Endodermal cell (in vitro differentiated cells): ENCODE results near the gene EPAS1. TPM values are rescaled to one million over a fixed set of nuclear protein-coding genes. Genes with fewer than 3 reads are reported as not detected.

Experiments
- DNase-seq: peaks from one replicate; pipeline ENCODE4 v3.0.0-alpha.2; 2017
- H3K27ac ChIP-seq: 2 replicates; pipeline ENCODE4 v1.5.1; 2013; ENCODE audit warnings: mild to moderate bottlenecking, low read depth, low read length, moderate library complexity
- H3K27me3 ChIP-seq: 2 replicates; pipeline ENCODE4 v1.6.1; 2013; ENCODE audit warnings: mild to moderate bottlenecking, low read length, moderate library complexity; ENCODE audit not compliant: insufficient read depth, control insufficient read depth, poor library complexity, severe bottlenecking
- H3K36me3 ChIP-seq: 2 replicates; pipeline ENCODE4 v1.7.0; 2013; ENCODE audit warnings: mild to moderate bottlenecking, low read length, moderate library complexity; ENCODE audit not compliant: control insufficient read depth, insufficient read depth
- H3K4me1 ChIP-seq: one replicate; pipeline ENCODE4 v1.7.0; 2013; ENCODE audit warnings: low read length; ENCODE audit not compliant: control insufficient read depth, insufficient read depth
- H3K4me3 ChIP-seq: 2 replicates; pipeline ENCODE4 v1.5.1; 2013; ENCODE audit warnings: mild to moderate bottlenecking, low read length, moderate library complexity
- H3K9ac ChIP-seq: 2 replicates; pipeline ENCODE4 v1.6.1; 2013; ENCODE audit warnings: mild to moderate bottlenecking, low read length, moderate library complexity; ENCODE audit not compliant: poor library complexity, severe bottlenecking; ENCODE audit errors: extremely low read depth
- H3K9me3 ChIP-seq: 2 replicates; pipeline ENCODE4 v1.6.1; 2013; ENCODE audit warnings: mild to moderate bottlenecking, low read length, moderate library complexity; ENCODE audit not compliant: control insufficient read depth
- H3K27ac Mint-ChIP-seq: 2 replicates; pipeline ENCODE4 v1.8.0; 2020; ENCODE audit warnings: mixed read lengths
- H3K27me3 Mint-ChIP-seq: 2 replicates; pipeline ENCODE4 v1.8.0; 2021; ENCODE audit warnings: mild to moderate bottlenecking, mixed read lengths; ENCODE audit not compliant: insufficient read depth
- H3K36me3 Mint-ChIP-seq: 2 replicates; pipeline ENCODE4 v1.8.0; 2020; ENCODE audit warnings: low read depth, mixed read lengths
- H3K4me1 Mint-ChIP-seq: 2 replicates; pipeline ENCODE4 v1.8.0; 2020; ENCODE audit warnings: mixed read lengths
- H3K4me3 Mint-ChIP-seq: 2 replicates; pipeline ENCODE4 v1.8.0; 2020; ENCODE audit warnings: mild to moderate bottlenecking, moderate library complexity, mixed read lengths
- H3K9me3 Mint-ChIP-seq: 2 replicates; pipeline ENCODE4 v1.8.0; 2020; ENCODE audit warnings: mild to moderate bottlenecking, mixed read lengths
- CTCF ChIP-seq: fragments of 200-600 bp; sonication (generic); conservative IDR thresholded peaks from 2 replicates; pipeline ENCODE4 v1.5.0; 2021; ENCODE audit warnings: antibody characterized with exemption, mild to moderate bottlenecking
- WGBS, 2 experiments: methylation state at CpG; one replicate each; pipeline versions ENCODE4 v1.1.5 to v1.1.7; 2013; ENCODE audit warnings: missing lambda C conversion rate in 2 of 2, mixed read lengths in 1 of 2; ENCODE audit not compliant: insufficient coverage in 1 of 2, insufficient read length in 1 of 2; 5-methylcytosine and 5-hydroxymethylcytosine counted together
- total RNA-seq, 2 donors: library from RNA; stranded (reverse); fragmentation: NEBNext Ultra II Directional in 1 of 2; extraction: Animal tissue kit (Norgen Biotek cat#: 25700) in 1 of 2; gene quantifications; 2 replicates in 1 of 2; 3 replicates in 1 of 2; pipeline ENCODE4 v1.2.1, GENCODE V29; 2021

Gene EPAS1
- total RNA-seq, 2 donors from 2014 or later, result 1.2 to 1.9 TPM

- H3K4me1 ChIP-seq, result no peaks in the 10 kb centered on the region
- peaks cover 22% of the 10 kb centered on the region for H3K9me3 ChIP-seq
- H3K27ac ChIP-seq, result no peak overlapping the region
- H3K36me3 ChIP-seq, result no peaks in the 10 kb centered on the region
- Mint-ChIP-seq H3K36me3 (no peaks in the 10 kb centered on the region), H3K4me1 (no peaks in the 10 kb centered on the region), H3K27ac (no peak overlapping the region), H3K4me3 (no peak overlapping the region), H3K9me3 (peaks cover 27% of the 10 kb centered on the region), H3K27me3 (no peaks in the 10 kb centered on the region)
- DNase-seq, result no peak
- H3K9ac ChIP-seq, result no peak overlapping the region
- no peaks in the 10 kb centered on the region for H3K27me3 ChIP-seq
- no peak for TF ChIP-seq CTCF
- H3K4me3 ChIP-seq, result no peak overlapping the region
Observed at GRCh38 chr2:46413631-46414030, 116.4 kb downstream of the EPAS1 start.

- 91 to 100% methylated on average over 1 of the region's 1 CpG for WGBS, 2 experiments
- Mint-ChIP-seq H3K36me3 (no peaks in the 10 kb centered on the region), H3K4me3 (no peak overlapping the region), H3K27ac (no peak overlapping the region), H3K9me3 (peaks cover 38% of the 10 kb centered on the region), H3K4me1 (no peaks in the 10 kb centered on the region), H3K27me3 (no peaks in the 10 kb centered on the region)
- H3K27ac ChIP-seq, result no peak overlapping the region
- H3K4me1 ChIP-seq, result no peaks in the 10 kb centered on the region
- H3K27me3 ChIP-seq, result no peaks in the 10 kb centered on the region
- TF ChIP-seq CTCF, result no peak
- peaks cover 22% of the 10 kb centered on the region for H3K9me3 ChIP-seq
- H3K36me3 ChIP-seq, result no peaks in the 10 kb centered on the region
- no peak overlapping the region for H3K9ac ChIP-seq
- H3K4me3 ChIP-seq, result no peak overlapping the region
- no peak for DNase-seq
Observed at GRCh38 chr2:46414701-46415100, 117.5 kb downstream of the EPAS1 start.

GRCh38 chr2:46416280-46416679, 119.1 kb downstream of the EPAS1 start:
- H3K27ac Mint-ChIP-seq, result no peak overlapping the region

More at GRCh38 chr2:46416280-46416679, 119.1 kb downstream of the EPAS1 start:
- Histone ChIP-seq H3K27ac (no peak overlapping the region), H3K4me1 (no peaks in the 10 kb centered on the region), H3K27me3 (no peaks in the 10 kb centered on the region), H3K4me3 (no peak overlapping the region), H3K9me3 (peaks cover 24% of the 10 kb centered on the region), H3K36me3 (no peaks in the 10 kb centered on the region), H3K9ac (no peak overlapping the region)
- DNase-seq, result no peak
- peaks cover 46% of the 10 kb centered on the region for H3K9me3 Mint-ChIP-seq
- H3K4me1 Mint-ChIP-seq, result no peaks in the 10 kb centered on the region
- no peak for TF ChIP-seq CTCF
- no peaks in the 10 kb centered on the region for H3K36me3 Mint-ChIP-seq
- no peak overlapping the region for H3K4me3 Mint-ChIP-seq
- H3K27me3 Mint-ChIP-seq, result no peaks in the 10 kb centered on the region
